Thyroid gland (tissue), 4 donors: ENCODE data around the gene OR10H2. TPM values are rescaled to one million over a fixed set of nuclear protein-coding genes. Genes with fewer than 3 reads are reported as not detected.

ENCODE experiments used
- DNase-seq, 2 donors: peaks; one replicate each; pipeline ENCODE4 v3.0.0-alpha.2; 2019
- H3K27ac ChIP-seq, 3 donors: fragments of 200-600 bp; sonication (generic); 1 replicate in 2 of 3; 2 replicates in 1 of 3; pipeline ENCODE4 v1.5.1; 2016 to 2019; ENCODE audit warnings: mild to moderate bottlenecking in 1 of 3, moderate library complexity in 1 of 3
- H3K27me3 ChIP-seq: fragments of 200-600 bp; sonication (generic); one replicate; pipeline ENCODE4 v1.5.1; 2019
- H3K36me3 ChIP-seq, 2 donors: fragments of 200-600 bp; sonication (generic); one replicate each; pipeline ENCODE4 v1.5.1; 2016 to 2019
- H3K4me1 ChIP-seq, 2 donors: fragments of 200-600 bp; sonication (generic); one replicate each; pipeline ENCODE4 v1.5.1; 2017 to 2019
- H3K4me3 ChIP-seq, 3 donors: fragments of 200-600 bp; sonication (generic); replicated peaks in 1 of 3; 1 replicate in 2 of 3; 2 replicates in 1 of 3; pipeline ENCODE4 v1.5.1; 2016; ENCODE audit warnings: mild to moderate bottlenecking in 1 of 3
- H3K9me3 ChIP-seq: fragments of 200-600 bp; sonication (generic); one replicate; pipeline ENCODE4 v1.5.1; 2017
- CTCF ChIP-seq, 6 experiments: fragments of 200-600 bp in 3 of 6; fragments of 450-650 bp in 3 of 6; sonication (generic) in 3 of 6; IDR thresholded peaks; one replicate each; pipeline ENCODE4 v1.5.1; 2016 to 2019; ENCODE audit warnings: antibody characterized with exemption in 6 of 6, mild to moderate bottlenecking in 2 of 6, inconsistent platforms in 1 of 6, moderate library complexity in 1 of 6
- POLR2A ChIP-seq, 2 donors: fragments of 450-650 bp; IDR thresholded peaks; one replicate each; pipeline ENCODE4 v1.6.1; 2017; ENCODE audit warnings: antibody characterized with exemption in 2 of 2, mild to moderate bottlenecking in 2 of 2, moderate library complexity in 1 of 2
- WGBS, 2 donors: methylation state at CpG; one replicate each; pipeline ENCODE4 v1.1.5; 2017; 5-methylcytosine and 5-hydroxymethylcytosine counted together
- intact Hi-C: fragments of 100-400 bp; cut with DNase I; formaldehyde crosslinking; loops from one replicate; pipeline ENCODE4 v1.15.1; 2023
- total RNA-seq, 4 donors: library from RNA; depleted of rRNA; stranded (reverse); fragments of >200 nt; gene quantifications; one replicate each; pipeline ENCODE4 v1.2.3, GENCODE V29; 2016

Gene OR10H2
- total RNA-seq, 4 donors from 2014 or later: not detected

- Histone ChIP-seq H3K27ac (no peak overlapping the region), H3K36me3 (no peaks in the 10 kb centered on the region), H3K27me3 (no peaks in the 10 kb centered on the region), H3K9me3 (no peaks in the 10 kb centered on the region), H3K4me3 (no peak overlapping the region), H3K4me1 (no peaks in the 10 kb centered on the region)
- intact Hi-C loops: no loop called here
- no peak for TF ChIP-seq POLR2A (IDR thresholded peaks at IDR 0.05)
- TF ChIP-seq CTCF (IDR thresholded peaks at IDR 0.05): no peak
- 74 to 98% methylated on average over 1 of the region's 1 CpG for WGBS, 2 donors
- DNase-seq: no peak
These were observed 12.2 kb upstream of the OR10H2 start for GRCh38 chr19:15715642-15716041.

GRCh38 chr19:15717809-15718208 is 10.0 kb upstream of the OR10H2 start:
- Histone ChIP-seq H3K4me1 (no peaks in the 10 kb centered on the region), H3K4me3 (no peak overlapping the region), H3K27ac (no peak overlapping the region), H3K36me3 (no peaks in the 10 kb centered on the region), H3K27me3 (no peaks in the 10 kb centered on the region), H3K9me3 (no peaks in the 10 kb centered on the region)
- no peak for DNase-seq
- 12 to 23% methylated on average over 4 to 6 of the region's 6 CpGs for WGBS, 2 donors
- no peak for TF ChIP-seq POLR2A (IDR thresholded peaks at IDR 0.05)
- TF ChIP-seq CTCF (IDR thresholded peaks at IDR 0.05): no peak
- intact Hi-C loops: no loop called here

- no peak for TF ChIP-seq CTCF (IDR thresholded peaks at IDR 0.05)
- no peak for TF ChIP-seq POLR2A (IDR thresholded peaks at IDR 0.05)
- intact Hi-C loops: no loop called here
- H3K4me1 ChIP-seq: no peaks in the 10 kb centered on the region
- H3K27me3 ChIP-seq: no peaks in the 10 kb centered on the region
- no peaks in the 10 kb centered on the region for H3K9me3 ChIP-seq
- H3K27ac ChIP-seq: no peak overlapping the region
- no peaks in the 10 kb centered on the region for H3K36me3 ChIP-seq
- no peak for DNase-seq
- H3K4me3 ChIP-seq: no peak overlapping the region
- WGBS, 2 donors: 65 to 90% methylated on average over 1 of the region's 1 CpG
These were observed 6.6 kb upstream of the OR10H2 start for GRCh38 chr19:15721268-15721667.

GRCh38 chr19:15722956-15723355 is 4.9 kb upstream of the OR10H2 start:
- Histone ChIP-seq H3K4me3 (no peak overlapping the region), H3K4me1 (no peaks in the 10 kb centered on the region), H3K27me3 (no peaks in the 10 kb centered on the region), H3K27ac (no peak overlapping the region), H3K9me3 (no peaks in the 10 kb centered on the region), H3K36me3 (no peaks in the 10 kb centered on the region)
- intact Hi-C loops: no loop called here
- WGBS, 2 donors: 23 to 37% methylated on average over 6 to 23 of the region's 25 CpGs
- DNase-seq: no peak
- TF ChIP-seq POLR2A (IDR thresholded peaks at IDR 0.05): no peak
- no peak for TF ChIP-seq CTCF (IDR thresholded peaks at IDR 0.05)

GRCh38 chr19:15730538-15730937 is 2.7 kb downstream of the OR10H2 start:
- DNase-seq: no peak
- no peaks in the 10 kb centered on the region for H3K27me3 ChIP-seq
- intact Hi-C loops: no loop called here
- 38 to 41% methylated on average over 1 of the region's 1 CpG for WGBS, 2 donors
- H3K4me1 ChIP-seq: no peaks in the 10 kb centered on the region
- H3K27ac ChIP-seq: no peak overlapping the region
- H3K36me3 ChIP-seq: no peaks in the 10 kb centered on the region
- no peak overlapping the region for H3K4me3 ChIP-seq
- H3K9me3 ChIP-seq: no peaks in the 10 kb centered on the region
- TF ChIP-seq CTCF (IDR thresholded peaks at IDR 0.05) (no peak), POLR2A (IDR thresholded peaks at IDR 0.05) (no peak)
